Measurements from ENCODE around the gene CGREF1. TPM values are rescaled to one million over a fixed set of nuclear protein-coding genes. Genes with fewer than 3 reads are reported as not detected.

The CGREF1 gene
- total and polyA plus RNA-seq, 2 donors (not counting 1 experiment from before 2014, with no cell fraction given), result 1.5 to 2.3 TPM

DNA sequence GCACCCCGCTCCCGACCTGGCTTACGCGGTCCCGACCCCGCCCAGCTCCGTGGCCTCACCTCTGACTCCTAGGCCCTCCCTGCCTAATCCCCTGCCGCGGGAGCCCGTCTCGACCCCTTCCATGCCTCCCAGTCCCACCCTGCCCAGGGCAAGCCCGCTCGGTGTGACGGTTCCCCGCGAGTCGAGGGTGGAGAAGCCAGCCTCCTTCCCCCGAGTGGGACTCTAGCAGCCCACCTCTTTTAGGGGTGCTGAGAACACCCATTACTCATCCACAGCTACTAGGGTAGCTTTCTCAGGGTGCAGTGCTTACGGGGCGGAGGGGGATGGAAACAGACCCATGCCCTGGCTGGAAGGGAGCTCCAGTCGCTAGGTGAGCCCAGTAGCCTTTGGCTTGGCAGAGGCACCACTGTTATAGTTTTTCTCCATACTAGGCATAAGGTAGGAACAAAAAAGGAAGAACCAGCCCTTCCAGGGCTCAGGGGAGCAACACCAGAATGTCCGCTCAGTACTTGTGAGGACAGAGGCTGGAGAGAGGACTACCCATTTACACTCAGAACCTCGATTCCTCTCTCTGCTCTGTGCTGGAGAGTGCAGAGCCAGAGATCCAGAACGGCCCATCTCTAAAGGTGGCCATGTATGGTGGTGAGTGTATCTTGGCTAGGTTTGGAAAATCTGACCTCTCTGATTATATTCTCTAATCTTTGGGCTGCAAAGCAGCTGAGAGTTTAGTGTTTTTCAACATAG, 66.9 kb downstream of the CGREF1 start:
- no peak for DNase-seq (ENCODE audit: low read depth in 2 of 2)

DNA sequence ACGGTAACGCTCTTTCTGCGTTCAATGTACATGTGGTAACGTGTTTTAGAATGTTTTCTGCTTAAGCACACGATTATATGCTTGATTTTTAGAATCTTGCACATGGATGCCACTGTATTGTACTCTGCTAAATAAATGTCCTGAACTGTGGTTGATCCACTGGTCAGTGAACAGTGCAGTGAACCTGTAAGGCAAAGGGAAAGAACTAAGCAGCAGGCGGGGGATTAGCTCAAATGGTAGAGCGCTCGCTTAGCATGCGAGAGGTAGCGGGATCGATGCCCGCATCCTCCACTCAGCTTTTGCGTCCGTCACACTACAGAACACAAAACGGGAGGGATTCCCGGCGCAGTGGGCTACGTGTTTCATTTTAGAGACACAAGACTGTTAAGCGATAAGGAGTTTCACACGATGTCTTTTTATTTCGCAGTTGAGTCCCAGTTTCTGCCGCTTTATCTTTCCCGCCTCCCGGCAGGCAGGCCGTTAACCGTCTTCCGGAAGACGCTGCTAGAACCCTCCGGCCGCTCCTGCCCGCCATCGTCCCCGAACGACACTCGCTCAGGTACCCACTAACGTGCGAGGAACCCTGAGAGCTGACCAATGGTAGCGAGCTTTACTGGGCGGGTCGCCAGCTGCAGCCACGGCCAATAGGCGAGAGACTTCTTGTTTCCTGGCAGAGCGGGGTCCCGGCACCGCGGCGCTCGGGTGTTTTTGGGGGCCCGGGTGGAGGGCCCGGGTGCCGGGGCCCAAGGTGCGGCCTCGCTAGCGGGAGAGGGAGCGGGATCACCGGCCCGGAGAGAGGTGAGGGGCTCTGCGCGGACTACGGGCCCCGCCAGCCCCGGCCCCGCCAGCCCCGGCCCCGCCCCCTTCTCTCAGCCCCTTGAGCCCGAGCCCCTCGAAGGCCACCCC, 67.7 kb downstream of the CGREF1 start, which contains the start of gene AGBL5:
TSS of gene AGBL5 (plus strand) at position 673 of the 906 bp plus-strand sequence. CDS start 1,291 bp downstream, outside the sequence.
- Histone ChIP-seq H3K36me3 (ENCODE audit: control insufficient read depth, insufficient read depth, low read length) (peaks cover 5% of the 10 kb centered on the region), H2AFZ (ENCODE audit: low read length) (peak within 1 kb of the TSS; percentile 70), H3K4me1 (ENCODE audit: control insufficient read depth, extremely low read depth, insufficient read depth, low read length) (peaks cover 4% of the 10 kb centered on the region), H3K27ac (ENCODE audit: insufficient read depth, low read length) (peak within 1 kb of the TSS; percentile 83), H3K27me3 (ENCODE audit: control insufficient read depth, insufficient read depth, low read length) (no peaks in the 10 kb centered on the region), H3K79me2 (ENCODE audit: control insufficient read depth, insufficient read depth, low read length) (no peaks in the 10 kb centered on the region), H3K9ac (ENCODE audit: insufficient read depth, low read length) (peak within 1 kb of the TSS; percentile 71), H3K4me2 (ENCODE audit: extremely low read depth, insufficient read depth, low read length) (peak within 1 kb of the TSS; percentile 90), H3K4me3 (replicated peaks in 1 of 4; ENCODE audit: control extremely low read depth in 1 of 4, insufficient read depth in 1 of 4, low read depth in 3 of 4, low read length in 4 of 4) (peak within 1 kb of the TSS; percentile 66 to 84 (median 76)), H3K9me3 (ENCODE audit: control insufficient read depth, insufficient read depth, low read depth, low read length) (no peaks in the 10 kb centered on the region), H4K20me1 (ENCODE audit: control insufficient read depth, extremely low read depth, insufficient read depth, low read length) (no peaks in the 10 kb centered on the region)
- peak; percentile 85 to 94 for DNase-seq (ENCODE audit: low read depth in 2 of 2)
- no peak for TF ChIP-seq EZH2 (IDR thresholded peaks at IDR 0.05; ENCODE audit: low read length, missing control alignments)
- TF ChIP-seq, protein P1, sequence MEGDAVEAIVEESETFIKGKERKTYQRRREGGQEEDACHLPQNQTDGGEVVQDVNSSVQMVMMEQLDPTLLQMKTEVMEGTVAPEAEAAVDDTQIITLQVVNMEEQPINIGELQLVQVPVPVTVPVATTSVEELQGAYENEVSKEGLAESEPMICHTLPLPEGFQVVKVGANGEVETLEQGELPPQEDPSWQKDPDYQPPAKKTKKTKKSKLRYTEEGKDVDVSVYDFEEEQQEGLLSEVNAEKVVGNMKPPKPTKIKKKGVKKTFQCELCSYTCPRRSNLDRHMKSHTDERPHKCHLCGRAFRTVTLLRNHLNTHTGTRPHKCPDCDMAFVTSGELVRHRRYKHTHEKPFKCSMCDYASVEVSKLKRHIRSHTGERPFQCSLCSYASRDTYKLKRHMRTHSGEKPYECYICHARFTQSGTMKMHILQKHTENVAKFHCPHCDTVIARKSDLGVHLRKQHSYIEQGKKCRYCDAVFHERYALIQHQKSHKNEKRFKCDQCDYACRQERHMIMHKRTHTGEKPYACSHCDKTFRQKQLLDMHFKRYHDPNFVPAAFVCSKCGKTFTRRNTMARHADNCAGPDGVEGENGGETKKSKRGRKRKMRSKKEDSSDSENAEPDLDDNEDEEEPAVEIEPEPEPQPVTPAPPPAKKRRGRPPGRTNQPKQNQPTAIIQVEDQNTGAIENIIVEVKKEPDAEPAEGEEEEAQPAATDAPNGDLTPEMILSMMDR (conservative IDR thresholded peaks at IDR 0.05 in 1 of 2, IDR thresholded peaks at IDR 0.05 in 1 of 2; ENCODE audit: low read depth in 1 of 2, low read length in 2 of 2), result no peak

More for the DNA sequence above, 66.9 kb downstream of the CGREF1 start:
- Histone ChIP-seq H3K4me3 (replicated peaks in 1 of 4; ENCODE audit: control extremely low read depth in 1 of 4, insufficient read depth in 1 of 4, low read depth in 3 of 4, low read length in 4 of 4) (peak overlapping the region; percentile 66 to 84 (median 76)), H3K4me2 (ENCODE audit: extremely low read depth, insufficient read depth, low read length) (peak overlapping the region; percentile 90), H3K27ac (ENCODE audit: insufficient read depth, low read length) (peak overlapping the region; percentile 29), H4K20me1 (ENCODE audit: control insufficient read depth, extremely low read depth, insufficient read depth, low read length) (no peaks in the 10 kb centered on the region), H3K27me3 (ENCODE audit: control insufficient read depth, insufficient read depth, low read length) (no peaks in the 10 kb centered on the region), H3K9me3 (ENCODE audit: control insufficient read depth, insufficient read depth, low read depth, low read length) (no peaks in the 10 kb centered on the region), H3K9ac (ENCODE audit: insufficient read depth, low read length) (peak overlapping the region; percentile 71), H2AFZ (ENCODE audit: low read length) (peak overlapping the region; percentile 70), H3K36me3 (ENCODE audit: control insufficient read depth, insufficient read depth, low read length) (peaks cover 5% of the 10 kb centered on the region), H3K4me1 (ENCODE audit: control insufficient read depth, extremely low read depth, insufficient read depth, low read length) (peaks cover 4% of the 10 kb centered on the region), H3K79me2 (ENCODE audit: control insufficient read depth, insufficient read depth, low read length) (no peaks in the 10 kb centered on the region)
- TF ChIP-seq, protein P1 (conservative IDR thresholded peaks at IDR 0.05 in 1 of 2, IDR thresholded peaks at IDR 0.05 in 1 of 2; ENCODE audit: low read depth in 1 of 2, low read length in 2 of 2), result no peak
- TF ChIP-seq EZH2 (IDR thresholded peaks at IDR 0.05; ENCODE audit: low read length, missing control alignments), result no peak

Other genes starting within 250 kb of the CGREF1 start
- gene MAPRE3, start 148.5 kb downstream of the CGREF1 start, total RNA-seq, result 2.8 and 7.9 TPM in 2 replicates
- gene MAPRE3, start 148.5 kb downstream of the CGREF1 start, polyA plus RNA-seq, result 13.9 and 21.0 TPM in 2 replicates
- gene TMEM214, start 86.2 kb downstream of the CGREF1 start, total RNA-seq, result 17.5 and 22.6 TPM in 2 replicates
- 115 and 127 TPM in 2 replicates for gene TMEM214, start 86.2 kb downstream of the CGREF1 start, polyA plus RNA-seq
- gene AGBL5, start 67.5 kb downstream of the CGREF1 start, total RNA-seq, result 19.8 TPM in 2 replicates
- 20.9 and 26.1 TPM in 2 replicates for gene AGBL5, start 67.5 kb downstream of the CGREF1 start, polyA plus RNA-seq
- 479 and 505 TPM in 2 replicates for gene OST4, start 47.5 kb downstream of the CGREF1 start, total RNA-seq
- gene OST4, start 47.5 kb downstream of the CGREF1 start, polyA plus RNA-seq, result 1,054 and 1,265 TPM in 2 replicates
- 187 and 251 TPM in 2 replicates for gene EMILIN1, start 40.5 kb downstream of the CGREF1 start, total RNA-seq
- 44.3 and 46.8 TPM in 2 replicates for gene EMILIN1, start 40.5 kb downstream of the CGREF1 start, polyA plus RNA-seq
- gene KHK, start 32.4 kb downstream of the CGREF1 start, total RNA-seq, result 1.0 and 1.3 TPM in 2 replicates
- 0.17 and 0.54 TPM in 2 replicates for gene KHK, start 32.4 kb downstream of the CGREF1 start, polyA plus RNA-seq
- 0.17 and 0.26 TPM in 2 replicates for gene ABHD1, start 4.7 kb upstream of the CGREF1 start, total RNA-seq
- 0.08 and 0.10 TPM in 2 replicates for gene ABHD1, start 4.7 kb upstream of the CGREF1 start, polyA plus RNA-seq
- 36.0 and 39.8 TPM in 2 replicates for gene PREB, start 15.5 kb upstream of the CGREF1 start, total RNA-seq
- 42.9 and 48.5 TPM in 2 replicates for gene PREB, start 15.5 kb upstream of the CGREF1 start, polyA plus RNA-seq
- gene PRR30, start 20.3 kb upstream of the CGREF1 start, total RNA-seq, result not detected in 2 replicates
- not detected in 2 replicates for gene PRR30, start 20.3 kb upstream of the CGREF1 start, polyA plus RNA-seq
- under 0.01 TPM in 1 of 2 replicates, not detected in the other for gene TCF23, start 29.9 kb upstream of the CGREF1 start, total RNA-seq
- gene TCF23, start 29.9 kb upstream of the CGREF1 start, polyA plus RNA-seq, result not detected in 2 replicates
- gene ATRAID, start 92.9 kb upstream of the CGREF1 start, total RNA-seq, result 202 and 235 TPM in 2 replicates
- gene ATRAID, start 92.9 kb upstream of the CGREF1 start, polyA plus RNA-seq, result 176 and 238 TPM in 2 replicates
- 13.9 and 18.5 TPM in 2 replicates for gene SLC5A6, start 93.1 kb upstream of the CGREF1 start, total RNA-seq
- gene SLC5A6, start 93.1 kb upstream of the CGREF1 start, polyA plus RNA-seq, result 11.5 and 21.0 TPM in 2 replicates
- 32.0 and 33.1 TPM in 2 replicates for gene CAD, start 98.2 kb upstream of the CGREF1 start, total RNA-seq
- 11.9 and 21.5 TPM in 2 replicates for gene CAD, start 98.2 kb upstream of the CGREF1 start, polyA plus RNA-seq
- under 0.01 TPM in 1 of 2 replicates, not detected in the other for gene SLC30A3, start 143.9 kb upstream of the CGREF1 start, total RNA-seq
- gene SLC30A3, start 143.9 kb upstream of the CGREF1 start, polyA plus RNA-seq, result 0.12 and 0.38 TPM in 2 replicates
- gene DNAJC5G, start 156.3 kb upstream of the CGREF1 start, total RNA-seq, result not detected in 2 replicates
- not detected in 2 replicates for gene DNAJC5G, start 156.3 kb upstream of the CGREF1 start, polyA plus RNA-seq
- gene TRIM54, start 163.3 kb upstream of the CGREF1 start, total RNA-seq, result 0.17 TPM in 1 of 2 replicates, not detected in the other
- gene TRIM54, start 163.3 kb upstream of the CGREF1 start, polyA plus RNA-seq, result 0.06 TPM in 1 of 2 replicates, not detected in the other
- 1.2 and 1.3 TPM in 2 replicates for gene UCN, start 189.3 kb upstream of the CGREF1 start, total RNA-seq
- gene UCN, start 189.3 kb upstream of the CGREF1 start, polyA plus RNA-seq, result 0.14 TPM in 1 of 2 replicates, not detected in the other
- 65.2 and 83.2 TPM in 2 replicates for gene MPV17, start 204.0 kb upstream of the CGREF1 start, total RNA-seq
- 272 and 289 TPM in 2 replicates for gene MPV17, start 204.0 kb upstream of the CGREF1 start, polyA plus RNA-seq
- 18.2 and 19.2 TPM in 2 replicates for gene GTF3C2, start 237.6 kb upstream of the CGREF1 start, total RNA-seq
- gene GTF3C2, start 237.6 kb upstream of the CGREF1 start, polyA plus RNA-seq, result 30.2 and 41.8 TPM in 2 replicates